ENCODE measurements around the gene VRK1.

The VRK1 gene

DNA sequence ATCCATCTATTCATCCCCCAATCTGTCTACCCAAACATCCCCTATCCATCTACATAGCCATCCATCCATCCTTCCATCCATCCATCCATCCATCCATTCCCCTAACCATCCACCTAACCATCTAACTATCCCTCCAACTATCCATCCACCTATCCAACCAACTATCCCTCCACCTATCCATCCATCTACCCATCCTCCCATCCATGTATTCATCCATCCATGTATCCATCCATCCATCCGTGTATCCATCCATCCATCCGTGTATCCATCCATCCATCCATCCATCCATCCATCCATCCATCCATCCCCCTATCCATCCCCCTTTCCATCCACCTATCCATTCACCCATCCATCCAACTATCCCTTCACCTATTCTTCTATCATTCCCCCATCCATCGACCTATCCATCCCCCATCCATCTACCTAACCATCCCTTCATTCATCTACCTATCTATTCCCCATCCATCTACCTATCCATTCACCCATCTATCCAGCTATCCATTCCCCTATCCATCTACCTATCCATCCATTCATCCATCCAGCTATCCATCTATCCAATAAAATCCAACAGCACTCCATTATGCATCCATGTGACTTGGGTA, 131.7 kb downstream of the VRK1 start:
- H3K9me3 ChIP-seq (replicated peaks in 1 of 11): peaks cover 0 to 28% (median 5%) of the 10 kb centered on the region in 11 experiments; a peak in 4 of 22 replicates
- H4K20me1 ChIP-seq: no peaks in the 10 kb centered on the region

GRCh38 chr14:96929950-96930349, 132.8 kb downstream of the VRK1 start:
- TF ChIP-seq Cebpa-rat (IDR thresholded peaks at IDR 0.05): no peak
- Histone ChIP-seq H3K27ac (no peak overlapping the region), H3K36me3 (peaks cover 0 to 19% (median 15%) of the 10 kb centered on the region in 11 experiments; a peak in 11 of 22 replicates), H3K9ac (no peak overlapping the region), H3K4me3 (no peak overlapping the region), H3K9me3 (replicated peaks in 1 of 11) (peaks cover 0 to 36% (median 5%) of the 10 kb centered on the region in 11 experiments; a peak in 6 of 22 replicates), H3K4me1 (peaks cover 0 to 26% (median 14%) of the 10 kb centered on the region in 10 experiments; a peak in 15 of 20 replicates), H3K27me3 (no peaks in the 10 kb centered on the region), H3K4me2 (no peak overlapping the region), H4K20me1 (no peaks in the 10 kb centered on the region)

More for the DNA sequence above, 131.7 kb downstream of the VRK1 start:
- H3K36me3 ChIP-seq: peaks cover 0 to 19% (median 15%) of the 10 kb centered on the region in 11 experiments; a peak in 11 of 22 replicates
- no peak overlapping the region for H3K4me2 ChIP-seq
- H3K9ac ChIP-seq: no peak overlapping the region
- H3K4me1 ChIP-seq: peaks cover 0 to 33% (median 19%) of the 10 kb centered on the region in 10 experiments; a peak in 15 of 20 replicates
- H3K4me3 ChIP-seq: no peak overlapping the region
- no peak overlapping the region for H3K27ac ChIP-seq
- no peak for TF ChIP-seq Cebpa-rat (IDR thresholded peaks at IDR 0.05)
- H3K27me3 ChIP-seq: no peaks in the 10 kb centered on the region

DNA sequence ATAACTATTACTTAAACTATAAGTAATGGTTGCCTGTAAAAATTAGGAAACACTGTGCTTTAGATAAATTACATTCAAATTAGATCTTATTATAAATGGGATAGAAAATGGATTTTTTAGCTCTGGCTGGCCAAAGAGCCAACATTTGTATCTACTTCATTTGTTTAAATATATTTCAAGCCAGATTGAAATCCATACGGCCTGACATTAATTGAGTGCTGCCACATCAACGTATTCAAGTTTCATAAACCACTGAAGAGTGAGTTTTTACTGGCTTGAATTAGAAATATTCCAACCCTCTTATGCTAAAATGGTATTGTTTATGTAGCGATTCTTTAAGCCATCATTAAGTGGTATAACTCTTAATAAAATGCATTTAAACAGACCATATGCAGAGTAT, 133.3 kb downstream of the VRK1 start:
- Histone ChIP-seq H3K9me3 (replicated peaks in 1 of 11) (peaks cover 0 to 42% (median 10%) of the 10 kb centered on the region in 11 experiments; a peak in 9 of 22 replicates), H3K9ac (no peak overlapping the region), H3K4me1 (peaks cover 0 to 22% (median 11%) of the 10 kb centered on the region in 10 experiments; a peak in 15 of 20 replicates), H4K20me1 (no peaks in the 10 kb centered on the region), H3K27ac (no peak overlapping the region), H3K4me2 (no peak overlapping the region), H3K36me3 (peaks cover 0 to 19% (median 15%) of the 10 kb centered on the region in 11 experiments; a peak in 11 of 22 replicates), H3K27me3 (no peaks in the 10 kb centered on the region), H3K4me3 (no peak overlapping the region)
- no peak for TF ChIP-seq Cebpa-rat (IDR thresholded peaks at IDR 0.05)

Data from BLaER1 treated with 17β-estradiol and CSF1 and Interleukin-3, amounts not matched to agents 10 nM and 100 nM (cell line).